Effector CD8-positive, alpha-beta T cell (primary cell): Measurements from ENCODE around the gene SLC7A8.
A peak's percentile ranks its signal among the peaks of the same experiment; 100 is the strongest.

Experiments used
- DNase-seq: peaks from one replicate; lab custom pipeline; 2025; lab: John Stamatoyannopoulos, UW

Gene SLC7A8

DNA sequence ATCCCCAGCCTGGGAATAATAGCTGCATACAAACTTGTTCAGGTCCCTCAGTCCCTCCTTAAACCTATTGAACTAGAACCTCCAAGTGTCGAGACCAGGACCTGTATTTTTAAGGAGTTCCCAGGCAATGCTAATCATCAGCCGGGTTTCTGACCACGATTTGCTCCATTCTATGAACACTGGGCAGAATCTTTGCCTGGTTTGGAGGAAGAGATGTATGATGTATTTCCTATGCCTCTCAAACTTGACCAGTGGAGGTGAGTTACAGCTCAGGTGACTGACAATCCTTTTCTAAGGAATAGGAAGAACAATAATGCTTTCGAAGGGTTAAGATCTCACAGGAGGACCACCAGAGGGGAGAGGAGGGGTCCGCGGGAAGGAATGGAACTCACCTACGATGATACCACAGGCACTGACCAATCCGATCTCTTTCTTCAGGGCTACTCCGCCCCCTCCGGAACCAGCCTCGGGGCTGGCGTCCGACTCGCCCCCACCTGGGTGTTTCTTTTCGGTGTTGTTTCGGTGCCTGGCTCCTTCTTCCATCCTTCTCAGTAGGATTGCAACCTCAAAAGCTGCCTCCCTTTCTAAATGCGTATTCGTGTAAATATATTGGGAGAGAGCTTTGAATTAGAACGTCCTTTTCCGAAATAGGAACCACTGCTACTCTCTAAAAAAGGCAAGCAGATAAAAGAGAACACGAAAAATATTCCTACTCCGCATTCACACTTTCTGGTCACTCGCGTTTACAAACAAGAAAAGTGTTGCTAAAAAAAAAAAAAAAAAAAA is 895 bp downstream of the SLC7A8 start:
- peak; percentile 21 for DNase-seq

DNA sequence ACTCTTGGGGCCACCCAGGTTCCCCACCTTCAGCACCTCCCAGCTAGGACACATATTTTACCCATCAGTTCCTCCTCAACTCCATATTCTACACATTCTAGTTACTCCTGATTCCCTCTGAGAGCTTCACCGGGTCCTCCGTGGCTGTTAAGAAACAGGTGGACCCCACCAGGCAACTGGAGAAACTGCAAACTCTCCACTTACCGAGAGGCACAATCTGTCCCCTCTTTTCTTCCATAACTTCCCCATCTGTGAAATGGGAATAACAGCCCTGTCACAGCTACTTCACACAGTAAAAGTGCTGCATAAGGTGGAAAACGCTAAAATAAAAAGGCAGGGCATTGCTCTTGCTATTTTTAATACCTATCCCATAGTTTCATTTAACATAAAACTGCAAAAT is 1.5 kb downstream of the SLC7A8 start:
- no peak for DNase-seq

DNA sequence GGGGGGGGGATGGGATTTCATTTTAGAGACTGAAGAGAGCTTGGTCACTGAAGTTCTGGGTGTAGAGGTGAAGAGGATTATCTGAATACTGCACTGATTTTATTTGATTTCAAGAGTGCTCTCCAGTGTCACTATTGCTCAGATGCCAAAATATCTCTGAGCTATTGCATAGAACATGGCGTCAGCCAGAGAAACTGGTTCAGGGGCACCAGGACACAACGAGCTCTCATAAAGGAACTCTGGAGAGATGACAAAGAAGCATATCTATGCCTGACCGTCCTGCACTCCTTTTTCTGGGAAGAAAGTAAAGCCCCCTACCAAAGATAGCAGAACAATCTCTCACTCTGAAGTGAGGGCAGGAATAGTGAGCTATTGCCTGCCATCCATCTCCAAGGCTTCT is 2.0 kb downstream of the SLC7A8 start:
- no peak for DNase-seq

DNA sequence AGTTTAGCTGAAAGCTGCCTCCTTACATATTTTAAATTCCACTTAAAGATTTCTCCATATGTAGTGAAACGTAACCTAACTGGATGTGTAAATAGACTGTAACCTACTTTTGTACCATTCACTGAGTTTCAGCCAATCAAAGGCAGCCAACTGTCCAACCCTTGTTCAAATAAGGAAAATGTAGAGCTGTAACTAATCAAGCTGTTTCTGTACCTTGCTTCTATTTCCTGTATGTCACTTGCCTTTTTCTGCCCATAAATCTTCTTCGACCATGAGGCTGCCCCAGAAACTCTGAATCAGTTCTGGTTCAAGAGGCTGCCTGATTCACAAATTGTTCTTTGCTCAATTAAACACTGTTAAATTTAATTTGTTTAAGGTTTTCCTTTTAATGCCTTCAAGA is 6.3 kb downstream of the SLC7A8 start:
- no peak for DNase-seq

DNA sequence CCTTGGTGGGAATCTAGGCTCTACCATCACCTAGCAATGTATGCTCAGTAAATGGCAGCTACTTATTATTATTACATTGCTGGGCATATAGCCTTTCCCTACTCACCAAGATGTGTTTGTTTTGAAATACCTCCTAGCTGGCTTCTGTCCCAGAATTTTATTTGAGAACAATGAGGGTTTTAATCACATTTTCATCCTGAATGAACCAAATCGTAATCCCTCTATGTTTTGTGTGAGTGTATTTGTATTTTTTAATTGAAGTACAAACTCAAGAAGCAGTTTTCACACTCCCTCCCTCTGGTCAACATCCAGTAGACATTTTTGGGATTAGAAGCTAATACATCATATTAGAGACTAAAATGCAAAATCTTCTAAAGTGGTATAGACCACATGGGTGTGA is 7.6 kb downstream of the SLC7A8 start:
- DNase-seq, result no peak

DNA sequence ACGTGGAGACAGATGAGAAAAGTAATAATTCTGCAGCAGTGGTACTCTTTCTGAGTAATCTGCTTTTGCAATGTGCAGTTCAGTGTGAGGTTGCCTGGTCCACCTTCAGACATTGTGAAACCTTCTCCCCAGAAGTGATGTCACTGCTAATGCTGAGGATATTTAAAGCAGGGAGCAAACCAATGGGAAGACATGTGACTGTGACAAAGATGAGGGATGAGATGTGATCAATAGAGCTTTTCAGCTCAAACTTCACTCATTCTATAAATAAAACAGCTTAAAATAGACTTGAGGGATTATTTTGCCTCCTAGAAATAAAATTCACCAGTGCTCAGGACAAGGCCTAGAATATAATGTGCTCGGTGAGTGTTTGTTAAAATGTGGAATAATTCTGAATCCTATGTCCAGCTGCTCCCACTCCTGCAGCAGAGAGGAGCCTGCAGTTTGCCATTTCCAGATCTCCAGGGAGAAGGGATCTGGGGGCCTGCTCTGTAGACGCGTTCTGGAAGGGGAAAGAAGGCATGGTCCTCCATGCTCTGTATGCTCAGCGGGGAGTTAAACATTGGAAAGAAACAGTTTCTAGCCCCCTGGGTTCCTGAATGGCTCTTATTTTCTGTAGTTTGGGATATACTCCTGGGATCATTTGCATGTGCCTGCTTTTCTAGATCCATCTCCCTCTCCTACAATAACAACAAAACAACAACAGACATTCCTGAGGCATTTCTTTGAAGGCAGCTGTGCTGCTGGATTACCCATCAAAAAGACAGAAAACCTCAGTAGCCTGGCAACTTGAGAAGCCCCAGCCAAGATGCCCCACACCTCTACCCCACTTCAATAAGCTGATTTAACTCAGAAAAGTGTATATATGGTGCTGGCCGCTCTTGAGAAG is 8.9 kb downstream of the SLC7A8 start:
- DNase-seq, result no peak

DNA sequence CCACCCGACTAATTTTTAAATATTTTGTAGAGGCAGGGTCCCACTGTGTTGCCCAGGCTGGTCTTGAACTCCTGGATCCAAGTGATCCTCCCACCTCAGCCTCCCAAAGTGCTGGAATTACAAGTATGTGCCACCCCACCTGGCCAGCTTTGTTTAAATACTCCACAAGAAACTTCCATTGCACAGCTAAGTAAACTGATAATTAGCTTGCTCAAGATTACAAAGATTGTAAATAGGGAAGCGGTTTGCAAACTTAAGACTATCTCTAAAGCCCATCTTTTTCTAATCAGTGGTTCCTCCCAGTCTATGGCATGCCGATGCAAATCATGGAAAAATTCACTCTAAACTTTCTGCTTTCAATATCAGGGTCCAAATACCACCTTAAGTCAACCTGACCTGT is 9.7 kb downstream of the SLC7A8 start:
- DNase-seq, result no peak

DNA sequence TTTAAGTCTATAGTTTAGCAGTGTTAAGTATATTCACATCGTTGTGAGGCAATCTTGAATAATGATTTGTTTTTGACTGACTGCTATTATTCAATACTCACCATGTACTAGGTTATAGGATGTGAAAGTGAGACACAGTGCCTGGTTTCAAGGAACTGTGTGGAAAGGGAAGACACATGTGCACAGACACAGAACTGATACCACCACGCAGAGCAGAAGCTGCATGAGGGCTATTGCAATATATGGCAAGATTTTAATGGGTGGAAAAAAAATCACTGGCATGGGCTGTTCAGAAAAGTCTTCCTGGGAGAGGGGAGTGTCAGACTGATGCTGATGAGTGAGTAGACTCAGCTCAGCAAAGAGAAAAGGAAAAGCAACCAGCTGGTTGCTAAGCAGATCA is 10.4 kb downstream of the SLC7A8 start:
- no peak for DNase-seq

DNA sequence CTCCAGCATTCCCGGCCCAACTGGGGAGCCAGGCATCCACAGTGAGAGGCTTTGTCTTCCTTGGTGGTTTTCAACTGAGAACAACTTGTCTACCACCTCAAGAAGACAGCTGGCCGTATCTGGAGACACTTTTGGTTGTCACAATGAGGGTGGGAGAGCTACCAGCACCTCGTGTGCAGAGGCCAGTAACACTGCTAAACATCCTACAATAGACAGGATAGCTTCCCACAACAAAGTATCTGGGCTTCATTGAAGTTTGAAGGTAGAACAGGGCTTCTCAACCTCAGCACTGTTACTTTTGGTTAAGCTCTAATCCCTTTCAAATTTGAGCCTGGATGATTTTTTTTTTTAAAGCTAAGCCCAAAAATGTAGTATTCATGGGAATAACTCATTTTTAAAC is 10.9 kb downstream of the SLC7A8 start:
- DNase-seq, result no peak

DNA sequence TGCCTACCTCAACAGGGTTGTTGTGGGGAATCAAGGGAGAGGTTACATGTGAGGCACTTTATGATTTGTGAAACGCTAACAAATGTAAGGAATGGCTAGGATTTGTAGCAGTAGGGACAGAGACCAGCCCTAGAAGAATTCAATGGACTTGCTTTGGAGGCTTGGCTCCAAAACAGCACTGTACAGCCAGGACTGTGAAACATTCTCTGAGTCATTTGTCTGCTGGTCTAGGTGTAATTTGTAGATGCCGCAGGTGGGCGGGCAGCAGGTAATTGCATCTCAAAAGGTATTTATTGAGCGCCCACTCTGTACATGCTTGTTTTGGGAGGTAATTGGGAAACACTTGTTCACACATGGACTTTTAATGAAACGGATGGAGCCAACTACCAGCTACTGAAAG is 11.4 kb downstream of the SLC7A8 start:
- no peak for DNase-seq

DNA sequence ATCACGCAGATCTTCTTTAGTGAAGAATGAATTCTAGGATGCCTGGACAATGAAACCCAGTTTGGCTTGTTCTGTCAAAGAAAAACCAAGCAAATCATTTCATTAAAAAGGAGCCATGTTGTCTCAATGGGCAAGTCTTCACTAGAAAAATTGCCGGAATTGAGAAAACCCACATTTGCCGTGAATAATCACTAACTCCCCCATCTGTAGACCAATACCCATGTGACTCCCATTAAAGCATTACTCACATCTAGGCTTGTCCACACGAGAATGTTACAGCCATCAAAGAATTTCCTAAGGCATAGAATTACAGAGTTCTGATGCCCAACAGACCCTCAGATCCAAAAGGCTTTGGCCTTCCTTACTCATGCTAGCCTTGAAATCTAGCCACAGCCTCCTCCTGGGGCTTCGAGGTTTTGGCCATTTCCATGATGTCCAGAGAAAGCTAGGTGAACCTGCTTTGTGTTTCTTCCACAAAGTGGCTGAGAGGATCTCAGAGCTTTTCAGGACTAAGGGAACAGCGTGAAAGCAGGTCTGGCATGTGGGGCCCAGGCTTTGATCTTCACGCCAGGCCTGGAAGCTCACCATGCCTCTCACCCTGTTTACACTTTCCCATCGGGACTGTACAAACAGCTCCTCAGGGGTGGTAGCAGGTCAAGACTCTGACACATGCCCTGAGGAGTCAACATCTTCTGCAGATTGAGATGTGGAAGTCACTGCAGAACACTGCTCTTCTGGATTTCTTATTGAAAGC is 12.1 kb downstream of the SLC7A8 start:
- no peak for DNase-seq

DNA sequence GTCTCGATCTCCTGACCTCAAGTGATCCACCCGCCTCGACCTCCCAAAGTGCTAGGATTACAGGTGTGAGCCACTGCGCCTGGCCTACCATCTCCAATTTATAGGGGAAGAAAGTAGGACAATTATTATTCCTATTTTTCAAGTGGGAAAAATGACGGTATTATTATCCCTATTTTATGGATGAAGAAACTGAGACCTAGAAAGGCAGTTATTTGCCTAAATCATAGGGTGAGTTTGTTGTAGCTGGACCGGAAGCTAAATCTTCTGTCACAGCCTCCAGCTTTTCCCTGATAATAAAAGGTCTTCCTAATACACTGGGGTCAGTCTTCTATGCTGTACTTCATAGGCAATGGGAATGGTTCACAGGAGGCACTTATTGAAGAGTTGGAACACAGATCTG is 13.8 kb downstream of the SLC7A8 start:
- DNase-seq, result no peak

DNA sequence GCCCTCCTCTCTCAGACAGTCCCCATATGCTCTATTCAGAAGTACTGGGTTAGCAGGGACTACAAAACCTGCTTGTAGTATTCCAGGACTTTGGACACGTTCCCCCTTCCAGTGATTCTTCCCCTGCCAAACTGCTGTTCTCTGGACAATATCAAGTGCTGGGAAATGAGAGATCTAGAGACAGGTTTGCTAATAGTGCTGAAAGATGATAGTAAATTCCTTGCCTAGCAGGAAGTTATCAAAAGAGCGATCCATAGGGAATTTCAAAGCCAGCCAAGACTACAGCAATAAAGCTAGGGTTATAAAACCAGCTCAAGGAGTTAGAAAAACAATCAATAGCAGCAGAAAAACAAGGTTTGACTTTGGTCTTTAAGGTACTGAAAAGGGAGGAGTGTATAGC is 15.2 kb downstream of the SLC7A8 start:
- no peak for DNase-seq

DNA sequence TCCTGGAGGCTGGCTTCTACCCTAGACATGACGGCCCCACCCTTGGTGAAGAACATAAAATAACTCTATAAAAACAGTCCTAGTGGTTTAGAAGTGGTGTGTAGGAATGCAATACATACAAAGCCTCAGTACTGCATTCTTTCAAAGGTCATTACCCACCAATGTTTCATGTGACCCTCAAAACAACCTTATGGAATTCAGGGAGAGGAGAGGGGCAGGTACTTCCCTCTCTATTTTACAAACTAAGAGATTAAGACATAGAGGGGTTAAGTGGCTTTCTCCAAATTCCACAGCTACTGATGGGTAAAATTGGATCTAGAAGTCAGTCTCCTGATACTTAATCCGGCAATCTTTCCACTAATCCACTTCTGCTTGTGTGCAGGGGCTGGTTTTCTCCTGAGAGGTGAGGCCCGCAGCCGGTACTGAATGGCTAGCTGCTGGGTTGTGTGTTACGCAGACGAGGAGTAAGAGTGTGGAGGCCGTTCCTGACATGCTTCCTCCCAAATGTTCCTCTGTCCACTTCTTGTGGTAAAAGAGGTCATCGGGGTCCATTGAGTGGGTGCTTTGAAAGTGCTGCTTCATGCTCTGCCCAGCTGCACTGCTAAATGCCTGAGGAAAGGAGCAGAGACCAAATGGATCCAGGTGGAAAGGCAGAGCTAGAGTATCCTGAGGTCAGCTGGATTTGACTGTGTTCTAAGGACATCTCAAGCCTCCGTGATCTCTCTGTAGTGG is 16.2 kb downstream of the SLC7A8 start:
- DNase-seq, result no peak

DNA sequence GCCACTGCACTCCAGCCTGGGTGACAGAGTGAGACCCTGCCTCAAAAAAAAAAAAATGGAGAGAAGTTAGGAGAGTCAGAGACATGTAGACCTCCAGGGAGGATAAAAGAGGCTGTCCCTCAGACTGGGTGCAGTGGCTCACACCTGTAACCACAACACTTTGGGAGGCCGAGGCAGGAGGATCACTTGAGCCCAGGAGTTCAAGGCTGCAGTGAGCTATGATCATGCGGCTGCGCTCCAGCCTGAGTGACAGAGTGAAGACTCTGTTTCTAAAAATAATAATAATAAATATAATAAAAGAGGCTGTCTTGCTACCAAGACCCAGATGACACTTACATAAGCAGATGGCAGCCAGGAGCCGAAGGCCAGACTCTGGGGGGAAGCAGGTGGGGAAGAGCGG is 18.5 kb downstream of the SLC7A8 start:
- DNase-seq, result no peak

DNA sequence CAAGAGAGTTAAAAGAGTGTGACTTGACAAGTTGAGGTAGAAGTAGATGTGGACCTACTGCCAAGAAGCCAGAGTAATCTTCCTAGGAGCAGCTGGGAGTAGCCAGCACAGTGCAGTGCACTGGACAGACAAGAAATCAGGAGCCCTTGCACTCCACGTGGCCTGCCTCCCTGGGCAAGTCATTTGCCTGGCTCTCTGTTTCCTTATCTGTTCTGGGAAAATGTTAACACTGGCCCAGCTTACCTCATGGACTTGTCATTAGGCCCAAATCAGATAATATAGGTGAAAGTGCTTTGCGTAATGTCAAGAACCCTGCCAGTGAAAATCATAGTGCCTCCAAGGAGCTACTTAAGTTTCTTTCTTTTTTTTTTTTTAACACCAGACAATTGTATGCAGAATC is 19.2 kb downstream of the SLC7A8 start:
- DNase-seq, result no peak

DNA sequence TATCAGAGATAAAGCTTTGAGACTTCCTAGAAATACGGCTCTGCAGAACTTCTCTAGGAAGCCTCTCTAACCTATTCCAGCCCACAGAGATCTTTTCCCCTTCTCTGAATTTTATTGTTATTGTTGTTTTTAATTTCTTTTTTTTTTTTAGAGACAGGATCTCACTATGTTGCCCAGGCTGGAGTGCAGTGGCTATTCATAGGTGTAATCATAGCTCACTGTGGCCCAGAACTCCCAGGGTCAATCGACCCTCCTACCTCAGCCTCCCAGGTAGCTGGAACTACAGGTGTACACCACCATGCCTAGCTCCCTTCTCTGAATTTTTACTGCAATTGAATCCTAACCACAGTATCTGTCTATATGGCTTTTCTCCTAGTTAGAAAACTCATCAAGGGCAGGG is 19.6 kb downstream of the SLC7A8 start:
- DNase-seq, result no peak

DNA sequence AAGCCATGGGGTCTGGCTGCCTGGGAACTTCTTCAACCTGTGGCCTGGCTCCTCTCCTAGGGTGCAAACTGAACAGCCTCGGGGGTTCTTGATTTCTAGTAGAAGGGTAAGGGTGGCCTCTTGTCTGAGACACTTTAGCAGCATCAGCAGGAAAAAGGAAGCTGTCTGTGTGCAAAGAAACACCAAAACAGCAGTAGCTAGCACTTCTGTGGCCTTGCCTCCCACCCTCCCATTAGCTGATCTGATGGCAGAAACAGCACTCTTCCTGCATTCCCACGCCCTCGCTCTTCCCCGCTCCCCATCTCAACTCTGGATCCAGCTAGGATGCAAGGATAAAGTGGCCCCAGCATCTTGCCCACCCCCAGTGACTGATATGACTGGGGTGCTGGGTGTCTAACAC is 20.7 kb downstream of the SLC7A8 start:
- no peak for DNase-seq

DNA sequence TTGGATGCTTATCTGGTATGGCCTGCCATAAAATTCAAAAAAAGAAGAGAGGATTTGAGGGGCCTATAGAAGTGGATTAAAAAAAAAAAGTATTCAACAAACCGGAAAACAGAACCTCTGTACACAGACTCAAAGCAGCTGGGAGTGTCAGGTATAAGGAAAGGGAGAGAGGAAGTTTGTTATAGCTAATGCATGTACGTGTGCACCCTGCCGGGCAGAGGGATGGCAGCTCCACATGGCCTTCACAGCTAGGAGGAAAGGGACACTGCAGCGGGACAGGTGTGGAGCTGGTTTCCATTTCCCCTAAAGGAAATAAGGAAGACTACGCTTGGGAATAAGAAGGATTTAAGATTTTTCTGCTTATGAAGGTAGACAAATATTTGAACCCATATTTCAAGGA is 21.5 kb downstream of the SLC7A8 start:
- DNase-seq, result no peak

DNA sequence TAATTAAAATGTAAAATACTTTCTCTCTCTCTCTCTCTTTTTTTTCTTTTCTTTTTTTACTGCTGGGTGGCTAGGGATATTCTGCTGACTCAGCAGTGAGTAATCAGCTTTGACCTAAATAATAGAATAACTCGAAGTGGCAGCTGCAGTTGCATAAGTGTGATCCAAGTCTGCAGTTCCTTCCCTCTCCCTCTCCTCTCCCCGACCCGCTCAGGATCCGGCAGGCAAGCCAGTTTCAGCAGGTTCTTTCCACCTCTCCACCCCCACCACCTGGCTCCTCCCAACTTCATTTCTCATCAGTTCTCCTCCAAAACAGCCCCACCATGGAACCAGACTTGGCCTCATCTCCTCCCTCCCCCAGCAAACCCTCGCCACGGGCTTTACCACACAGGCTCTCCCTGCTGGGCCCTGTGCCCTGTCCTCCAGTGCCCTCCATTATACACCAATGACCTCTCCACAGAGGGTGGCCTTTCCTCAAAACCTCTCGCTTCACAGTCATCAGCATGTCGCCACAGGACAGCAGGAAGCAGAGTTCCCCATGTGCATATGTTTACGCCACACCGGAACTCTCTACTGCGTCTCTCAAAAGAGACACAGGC is 22.4 kb downstream of the SLC7A8 start:
- DNase-seq, result no peak

DNA sequence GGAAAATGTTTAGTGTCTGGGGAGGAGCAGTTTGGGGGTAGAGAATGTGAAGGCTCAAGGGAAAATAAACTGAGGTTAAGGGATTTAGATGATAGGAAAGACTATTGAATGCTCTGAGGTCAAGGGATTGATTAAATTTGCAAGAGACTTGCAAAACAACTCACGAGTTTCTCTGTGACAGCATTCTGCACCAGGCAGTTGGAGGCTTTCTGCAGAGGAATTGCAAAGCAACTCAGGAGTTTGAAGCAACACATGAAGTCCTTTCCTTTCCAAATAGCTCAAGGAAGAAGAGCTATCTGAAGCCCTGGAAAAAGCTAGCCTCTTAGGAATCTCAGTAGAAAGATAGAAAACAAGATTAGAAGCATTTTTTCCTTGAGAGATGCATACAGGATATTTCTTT is 23.9 kb downstream of the SLC7A8 start:
- DNase-seq, result no peak

DNA sequence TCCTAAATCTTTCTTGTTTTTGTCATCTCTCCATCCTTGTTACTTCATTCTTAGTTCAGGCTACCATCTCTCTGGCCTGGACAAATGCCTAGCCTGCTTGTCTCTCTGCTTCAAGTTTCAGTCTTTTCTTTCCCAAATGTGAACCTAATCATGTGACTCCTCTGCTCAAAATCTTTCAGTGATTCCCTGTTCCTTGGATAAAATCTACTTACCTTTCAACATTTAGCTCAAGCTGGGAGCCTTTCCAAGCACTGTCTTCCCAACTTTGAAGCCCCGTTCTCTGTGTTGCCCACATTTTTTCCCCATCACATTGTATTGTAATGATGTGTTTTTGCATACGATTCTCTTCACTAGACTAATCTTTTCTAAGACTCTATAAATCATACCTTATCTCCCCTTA is 24.7 kb downstream of the SLC7A8 start:
- no peak for DNase-seq
